ENCODE measurements around the gene SYCP3.

GRCh38 chr12:101747697-101748096 lies 8.4 kb upstream of the SYCP3 start:
- TF ChIP-seq, protein P1, sequence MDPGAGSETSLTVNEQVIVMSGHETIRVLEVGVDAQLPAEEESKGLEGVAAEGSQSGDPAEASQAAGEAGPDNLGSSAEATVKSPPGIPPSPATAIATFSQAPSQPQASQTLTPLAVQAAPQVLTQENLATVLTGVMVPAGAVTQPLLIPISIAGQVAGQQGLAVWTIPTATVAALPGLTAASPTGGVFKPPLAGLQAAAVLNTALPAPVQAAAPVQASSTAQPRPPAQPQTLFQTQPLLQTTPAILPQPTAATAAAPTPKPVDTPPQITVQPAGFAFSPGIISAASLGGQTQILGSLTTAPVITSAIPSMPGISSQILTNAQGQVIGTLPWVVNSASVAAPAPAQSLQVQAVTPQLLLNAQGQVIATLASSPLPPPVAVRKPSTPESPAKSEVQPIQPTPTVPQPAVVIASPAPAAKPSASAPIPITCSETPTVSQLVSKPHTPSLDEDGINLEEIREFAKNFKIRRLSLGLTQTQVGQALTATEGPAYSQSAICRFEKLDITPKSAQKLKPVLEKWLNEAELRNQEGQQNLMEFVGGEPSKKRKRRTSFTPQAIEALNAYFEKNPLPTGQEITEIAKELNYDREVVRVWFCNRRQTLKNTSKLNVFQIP (CRISPR knock-in tag; IDR thresholded peaks at IDR 0.05; ENCODE audit: borderline replicate concordance, low read depth) = no peak
- TF ChIP-seq, protein P2, sequence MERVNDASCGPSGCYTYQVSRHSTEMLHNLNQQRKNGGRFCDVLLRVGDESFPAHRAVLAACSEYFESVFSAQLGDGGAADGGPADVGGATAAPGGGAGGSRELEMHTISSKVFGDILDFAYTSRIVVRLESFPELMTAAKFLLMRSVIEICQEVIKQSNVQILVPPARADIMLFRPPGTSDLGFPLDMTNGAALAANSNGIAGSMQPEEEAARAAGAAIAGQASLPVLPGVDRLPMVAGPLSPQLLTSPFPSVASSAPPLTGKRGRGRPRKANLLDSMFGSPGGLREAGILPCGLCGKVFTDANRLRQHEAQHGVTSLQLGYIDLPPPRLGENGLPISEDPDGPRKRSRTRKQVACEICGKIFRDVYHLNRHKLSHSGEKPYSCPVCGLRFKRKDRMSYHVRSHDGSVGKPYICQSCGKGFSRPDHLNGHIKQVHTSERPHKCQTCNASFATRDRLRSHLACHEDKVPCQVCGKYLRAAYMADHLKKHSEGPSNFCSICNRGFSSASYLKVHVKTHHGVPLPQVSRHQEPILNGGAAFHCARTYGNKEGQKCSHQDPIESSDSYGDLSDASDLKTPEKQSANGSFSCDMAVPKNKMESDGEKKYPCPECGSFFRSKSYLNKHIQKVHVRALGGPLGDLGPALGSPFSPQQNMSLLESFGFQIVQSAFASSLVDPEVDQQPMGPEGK (CRISPR knock-in tag; IDR thresholded peaks at IDR 0.05; ENCODE audit: borderline replicate concordance) = no peak
